Measurements from ENCODE around the gene DACH1. TPM values are rescaled to one million over a fixed set of nuclear protein-coding genes. Genes with fewer than 3 reads are reported as not detected.

DACH1 gene
- total and polyA plus RNA-seq, 2 donors (not counting 3 experiments of a cell fraction or from before 2014, with no cell fraction given) = 8.6 to 28.3 TPM

DNA sequence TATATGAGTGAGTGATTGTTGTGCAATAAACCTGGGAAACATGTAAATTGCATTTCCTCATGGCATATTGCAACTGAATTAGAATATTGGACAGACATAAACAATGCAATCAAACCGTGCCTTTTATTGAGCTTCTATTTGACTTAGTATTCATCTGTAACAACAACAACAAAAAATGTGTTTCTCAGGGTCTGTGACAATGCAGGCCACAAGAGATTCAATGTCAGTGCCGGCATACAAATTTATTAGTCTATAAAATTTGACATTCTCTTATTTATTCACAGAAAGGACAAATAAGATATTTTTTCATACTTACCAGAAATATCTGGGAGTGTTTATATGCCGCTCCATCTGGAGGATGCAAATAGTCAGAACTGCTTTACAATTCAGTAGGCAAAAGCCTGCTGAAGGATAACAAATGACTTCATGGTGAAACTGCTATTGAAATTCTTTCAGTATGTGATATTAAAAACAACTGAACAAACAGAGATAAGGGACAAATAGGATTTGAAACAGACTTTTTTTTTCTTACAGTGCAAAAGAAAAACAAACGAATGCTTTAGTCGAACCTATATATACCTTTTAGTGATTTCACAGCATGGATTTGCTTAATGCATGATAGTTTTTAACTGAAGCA lies 77.2 kb downstream of the DACH1 start:
- TSS peak; percentile 23 for BruUV-seq (replicated peaks)
- H3K4me2 ChIP-seq (ENCODE audit: insufficient read depth, low read length) = peak overlapping the region; percentile 78
- no peaks in the 10 kb centered on the region for H3K79me2 ChIP-seq (ENCODE audit: control insufficient read depth, insufficient read depth, low read length)
- H3K9me1 ChIP-seq (replicated peaks; ENCODE audit: control insufficient read depth, extremely low read depth, insufficient read depth, low read length) = no peaks in the 10 kb centered on the region
- H3K27me3 ChIP-seq (ENCODE audit: control insufficient read depth in 2 of 2, insufficient read depth in 2 of 2, low read length in 2 of 2) = no peaks in the 10 kb centered on the region
- peak overlapping the region; percentile 61 for H3K27ac ChIP-seq (ENCODE audit: insufficient read depth, low read depth, low read length)
- H3K4me1 ChIP-seq (ENCODE audit: control insufficient read depth, extremely low read depth, insufficient read depth, low read length) = peaks cover 17% of the 10 kb centered on the region
- FAIRE-seq = peak; percentile 81
- peak; percentile 94 for DNase-seq (ENCODE audit: low read depth, low spot score)
- peak overlapping the region; percentile 62 for H2AFZ ChIP-seq (ENCODE audit: low read depth, low read length)
- TF ChIP-seq GATA2 (IDR thresholded peaks at IDR 0.05; ENCODE audit: insufficient read depth, insufficient read length, low read depth, low read length) (peak; percentile 23), JUN (IDR thresholded peaks at IDR 0.05; ENCODE audit: borderline replicate concordance, insufficient read depth, insufficient read length, low read depth) (peak; percentile 80), EZH2 (IDR thresholded peaks at IDR 0.05; ENCODE audit: borderline replicate concordance, low read depth, low read length, severe bottlenecking) (no peak)
- intact Hi-C loops (cut with micrococcal nuclease) = loop anchor here (2.0 to 5.0 kb wide), 2 partner anchors 77 to 163 kb away; partner anchors contain the start of gene DACH1
- H3K9me3 ChIP-seq (replicated peaks; ENCODE audit: control insufficient read depth, insufficient read depth, low read length) = no peaks in the 10 kb centered on the region
- H3K4me3 ChIP-seq (replicated peaks in 1 of 3; ENCODE audit: insufficient read depth in 1 of 3, low read depth in 1 of 3, low read length in 3 of 3) = no peak overlapping the region
- no peaks in the 10 kb centered on the region for H3K36me3 ChIP-seq (ENCODE audit: control insufficient read depth in 2 of 2, extremely low read depth in 1 of 2, insufficient read depth in 2 of 2, low read length in 2 of 2)
- ChIA-PET POLR2A (no interaction called here), CTCF (no interaction called here)
- H4K20me1 ChIP-seq (replicated peaks; ENCODE audit: control insufficient read depth, extremely low read depth, insufficient read depth, low read length) = no peaks in the 10 kb centered on the region
- peak overlapping the region; percentile 61 for H3K9ac ChIP-seq (replicated peaks; ENCODE audit: extremely low read depth, insufficient read depth, low read length)
- dilution Hi-C loops (cut with MboI; ENCODE audit: extremely low pct_ligation_motif_present, low sequenced_read_pairs) = no loop called here

DNA sequence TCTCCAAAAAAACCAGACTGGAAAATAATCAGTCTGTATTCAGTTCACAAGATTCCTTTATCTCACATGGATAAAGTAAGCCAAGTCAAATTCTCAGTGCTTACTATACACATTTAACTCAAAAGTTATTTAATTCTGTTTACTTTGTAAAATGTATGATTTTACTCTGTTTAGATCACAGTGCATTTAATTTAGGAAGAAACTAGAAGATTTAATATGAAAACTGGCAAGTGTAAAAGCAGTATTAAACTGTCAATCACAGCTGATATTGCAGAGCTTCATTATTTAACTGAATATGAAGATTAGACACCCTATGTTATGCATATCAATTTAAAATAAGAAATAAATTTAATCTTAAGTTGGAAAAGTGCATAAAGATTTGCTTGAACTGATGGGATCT lies 78.0 kb downstream of the DACH1 start:
- no peak for TF ChIP-seq FOS (IDR thresholded peaks at IDR 0.05; ENCODE audit: borderline replicate concordance, insufficient read depth, low read length)
- TF ChIP-seq POLR2AphosphoS5 (IDR thresholded peaks at IDR 0.05; ENCODE audit: insufficient read depth, low read depth, low read length) = no peak
- TF ChIP-seq GATA2 (IDR thresholded peaks at IDR 0.05; ENCODE audit: insufficient read depth, insufficient read length, low read depth, low read length) = no peak
- TF ChIP-seq EZH2 (IDR thresholded peaks at IDR 0.05; ENCODE audit: borderline replicate concordance, low read depth, low read length, severe bottlenecking) = no peak
- no peak for TF ChIP-seq POLR2A (IDR thresholded peaks at IDR 0.05; ENCODE audit: low read depth, low read length)
- TF ChIP-seq, protein P1, sequence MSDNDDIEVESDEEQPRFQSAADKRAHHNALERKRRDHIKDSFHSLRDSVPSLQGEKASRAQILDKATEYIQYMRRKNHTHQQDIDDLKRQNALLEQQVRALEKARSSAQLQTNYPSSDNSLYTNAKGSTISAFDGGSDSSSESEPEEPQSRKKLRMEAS (IDR thresholded peaks at IDR 0.05; ENCODE audit: insufficient read depth, insufficient read length) = no peak
- no peak for TF ChIP-seq MYC (IDR thresholded peaks at IDR 0.05; ENCODE audit: low read depth, low read length)
- TF ChIP-seq, protein P2, sequence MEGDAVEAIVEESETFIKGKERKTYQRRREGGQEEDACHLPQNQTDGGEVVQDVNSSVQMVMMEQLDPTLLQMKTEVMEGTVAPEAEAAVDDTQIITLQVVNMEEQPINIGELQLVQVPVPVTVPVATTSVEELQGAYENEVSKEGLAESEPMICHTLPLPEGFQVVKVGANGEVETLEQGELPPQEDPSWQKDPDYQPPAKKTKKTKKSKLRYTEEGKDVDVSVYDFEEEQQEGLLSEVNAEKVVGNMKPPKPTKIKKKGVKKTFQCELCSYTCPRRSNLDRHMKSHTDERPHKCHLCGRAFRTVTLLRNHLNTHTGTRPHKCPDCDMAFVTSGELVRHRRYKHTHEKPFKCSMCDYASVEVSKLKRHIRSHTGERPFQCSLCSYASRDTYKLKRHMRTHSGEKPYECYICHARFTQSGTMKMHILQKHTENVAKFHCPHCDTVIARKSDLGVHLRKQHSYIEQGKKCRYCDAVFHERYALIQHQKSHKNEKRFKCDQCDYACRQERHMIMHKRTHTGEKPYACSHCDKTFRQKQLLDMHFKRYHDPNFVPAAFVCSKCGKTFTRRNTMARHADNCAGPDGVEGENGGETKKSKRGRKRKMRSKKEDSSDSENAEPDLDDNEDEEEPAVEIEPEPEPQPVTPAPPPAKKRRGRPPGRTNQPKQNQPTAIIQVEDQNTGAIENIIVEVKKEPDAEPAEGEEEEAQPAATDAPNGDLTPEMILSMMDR (IDR thresholded peaks at IDR 0.05; ENCODE audit: extremely low read depth in 1 of 2, insufficient read depth in 1 of 2, low read depth in 1 of 2, low read length in 2 of 2) = no peak
- TF ChIP-seq JUN (IDR thresholded peaks at IDR 0.05; ENCODE audit: borderline replicate concordance, insufficient read depth, insufficient read length, low read depth) = no peak
- DNase-seq (ENCODE audit: low read depth, low spot score) = peak; percentile 8
- dilution Hi-C loops (cut with MboI; ENCODE audit: extremely low pct_ligation_motif_present, low sequenced_read_pairs) = no loop called here
- H4K20me1 ChIP-seq (replicated peaks; ENCODE audit: control insufficient read depth, extremely low read depth, insufficient read depth, low read length) = no peaks in the 10 kb centered on the region
- no peak for FAIRE-seq
- H3K9ac ChIP-seq (replicated peaks; ENCODE audit: extremely low read depth, insufficient read depth, low read length) = no peak overlapping the region
- no peak overlapping the region for H3K4me3 ChIP-seq (replicated peaks in 1 of 3; ENCODE audit: insufficient read depth in 1 of 3, low read depth in 1 of 3, low read length in 3 of 3)
- no peak overlapping the region for H2AFZ ChIP-seq (ENCODE audit: low read depth, low read length)
- no peaks in the 10 kb centered on the region for H3K9me3 ChIP-seq (replicated peaks; ENCODE audit: control insufficient read depth, insufficient read depth, low read length)
- H3K9me1 ChIP-seq (replicated peaks; ENCODE audit: control insufficient read depth, extremely low read depth, insufficient read depth, low read length) = no peaks in the 10 kb centered on the region
- no TSS peak for BruUV-seq (replicated peaks)
- H3K27me3 ChIP-seq (ENCODE audit: control insufficient read depth in 2 of 2, insufficient read depth in 2 of 2, low read length in 2 of 2) = no peaks in the 10 kb centered on the region
- ChIA-PET CTCF (no interaction called here), POLR2A (no interaction called here)
- H3K4me2 ChIP-seq (ENCODE audit: insufficient read depth, low read length) = no peak overlapping the region
- H3K79me2 ChIP-seq (ENCODE audit: control insufficient read depth, insufficient read depth, low read length) = no peaks in the 10 kb centered on the region
- H3K36me3 ChIP-seq (ENCODE audit: control insufficient read depth in 2 of 2, extremely low read depth in 1 of 2, insufficient read depth in 2 of 2, low read length in 2 of 2) = no peaks in the 10 kb centered on the region
- intact Hi-C loops (cut with micrococcal nuclease) = no loop called here
- H3K27ac ChIP-seq (ENCODE audit: insufficient read depth, low read depth, low read length) = no peak overlapping the region
- H3K4me1 ChIP-seq (ENCODE audit: control insufficient read depth, extremely low read depth, insufficient read depth, low read length) = peaks cover 17% of the 10 kb centered on the region

Measured in endothelial cell of umbilical vein (primary cell).